Activated T-cell treated with anti-CD3 and anti-CD28 coated beads, Interleukin-2, amount 50 U/mL, for 24 hours (primary cell): ENCODE results near the gene STARD10.
"Not testable (repeated sequence)": the region's sequence is repeated elsewhere in the genome, so short reads cannot be mapped to it uniquely, and the experiment has no call there.

ENCODE experiments used
- DNase-seq: peaks from one replicate; pipeline ENCODE4 v3.0.0-alpha.2; 2020
- H3K27ac Mint-ChIP-seq: 2 replicates; pipeline ENCODE4 v1.8.0; 2020; ENCODE audit warnings: mild to moderate bottlenecking, mixed read lengths
- H3K27me3 Mint-ChIP-seq: 2 replicates; pipeline ENCODE4 v1.8.0; 2020; ENCODE audit warnings: mixed read lengths
- H3K36me3 Mint-ChIP-seq: 2 replicates; pipeline ENCODE4 v1.8.0; 2020; ENCODE audit warnings: low read depth, mixed read lengths
- H3K4me1 Mint-ChIP-seq: 2 replicates; pipeline ENCODE4 v1.8.0; 2020; ENCODE audit warnings: low read depth, mixed read lengths
- H3K4me3 Mint-ChIP-seq: 2 replicates; pipeline ENCODE4 v1.8.0; 2020; ENCODE audit warnings: mild to moderate bottlenecking, moderate library complexity, mixed read lengths
- H3K9me3 Mint-ChIP-seq: 2 replicates; pipeline ENCODE4 v1.8.0; 2020; ENCODE audit warnings: mixed read lengths

The STARD10 gene

DNA sequence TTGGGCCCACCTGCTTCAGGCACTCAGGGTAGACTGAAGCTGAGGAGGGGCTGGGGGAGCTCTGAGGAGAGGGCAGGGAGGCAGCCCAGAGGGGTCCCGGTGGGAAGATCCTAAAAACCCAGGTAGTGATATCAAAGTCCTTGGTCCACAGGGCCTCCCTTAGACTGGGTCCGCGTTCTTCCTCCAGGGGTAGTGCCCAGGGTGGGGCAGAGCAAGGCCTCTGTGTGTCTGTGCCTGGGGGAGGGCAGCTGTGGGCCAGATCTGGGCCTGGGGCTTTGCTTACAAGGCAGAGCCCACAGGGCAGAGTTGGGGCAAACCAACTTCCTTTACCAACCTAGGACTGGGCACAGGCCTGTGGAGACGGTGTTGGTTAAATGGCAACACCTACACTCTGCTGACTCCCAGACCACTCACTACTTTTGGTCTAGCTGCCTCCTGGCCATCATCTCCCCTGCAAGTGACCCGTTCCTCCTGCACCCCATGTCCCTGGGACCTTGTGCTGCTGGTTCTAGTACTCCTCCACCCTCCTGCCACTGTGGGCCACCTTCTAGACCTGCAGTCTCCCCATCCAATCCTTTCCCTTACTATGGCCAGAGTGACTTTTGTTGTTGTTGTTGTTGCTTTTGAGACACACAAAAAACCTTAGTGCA, 36.2 kb upstream of the STARD10 start:
- H3K9me3 Mint-ChIP-seq: no peaks in the 10 kb centered on the region
- peaks cover 72% of the 10 kb centered on the region for H3K36me3 Mint-ChIP-seq
- no peak overlapping the region for H3K4me3 Mint-ChIP-seq
- H3K27me3 Mint-ChIP-seq: no peaks in the 10 kb centered on the region
- DNase-seq: no peak
- peaks cover 22% of the 10 kb centered on the region for H3K4me1 Mint-ChIP-seq
- H3K27ac Mint-ChIP-seq: peak overlapping the region; percentile 55

DNA sequence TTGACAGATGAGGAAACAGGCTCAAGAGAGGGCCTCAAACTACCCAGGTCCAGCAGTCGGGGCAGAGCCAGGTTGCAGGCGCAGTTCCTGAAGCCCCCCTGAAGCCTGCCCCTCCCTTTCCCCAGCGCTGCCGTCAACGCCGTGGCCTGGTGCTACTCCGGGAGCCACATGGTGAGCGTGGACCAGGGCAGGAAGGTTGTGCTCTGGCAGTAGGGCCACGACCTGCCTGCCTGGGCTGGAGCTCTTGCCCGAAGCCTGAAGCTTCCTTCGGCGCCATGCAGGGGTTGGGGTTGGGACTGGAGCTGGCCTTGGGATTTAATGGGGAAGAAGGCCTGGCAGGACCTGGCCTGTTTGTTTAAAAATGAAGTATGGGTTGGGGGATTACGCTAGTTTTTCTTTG, 35.3 kb upstream of the STARD10 start:
- peaks cover 80% of the 10 kb centered on the region for H3K36me3 Mint-ChIP-seq
- no peak overlapping the region for H3K4me3 Mint-ChIP-seq
- H3K27ac Mint-ChIP-seq: peak overlapping the region; percentile 53

DNA sequence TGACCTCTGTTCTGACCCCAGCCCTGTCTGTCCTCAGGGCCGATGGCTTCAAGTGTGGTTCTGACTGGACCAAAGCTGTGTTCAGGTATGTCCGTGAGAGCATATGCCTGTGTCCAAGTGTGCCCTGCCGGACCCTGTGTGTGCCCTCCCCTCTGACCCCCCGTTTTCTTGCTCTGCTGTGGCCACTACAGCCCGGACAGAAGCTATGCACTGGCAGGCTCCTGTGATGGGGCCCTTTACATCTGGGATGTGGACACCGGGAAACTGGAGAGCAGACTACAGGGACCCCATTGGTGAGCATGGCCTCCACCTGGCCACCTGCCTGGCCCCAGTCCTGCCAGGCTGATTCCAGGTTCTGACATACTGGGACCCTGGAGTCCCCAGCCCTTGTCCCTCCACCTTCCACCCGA, 34.9 kb upstream of the STARD10 start:
- Mint-ChIP-seq H3K4me1 (peaks cover 15% of the 10 kb centered on the region), H3K36me3 (peaks cover 83% of the 10 kb centered on the region), H3K9me3 (no peaks in the 10 kb centered on the region), H3K27ac (peak overlapping the region; percentile 53), H3K4me3 (no peak overlapping the region), H3K27me3 (no peaks in the 10 kb centered on the region)
- DNase-seq: no peak

More for the DNA sequence above, 35.3 kb upstream of the STARD10 start:
- no peaks in the 10 kb centered on the region for H3K27me3 Mint-ChIP-seq
- peaks cover 15% of the 10 kb centered on the region for H3K4me1 Mint-ChIP-seq
- no peaks in the 10 kb centered on the region for H3K9me3 Mint-ChIP-seq
- DNase-seq: no peak

DNA sequence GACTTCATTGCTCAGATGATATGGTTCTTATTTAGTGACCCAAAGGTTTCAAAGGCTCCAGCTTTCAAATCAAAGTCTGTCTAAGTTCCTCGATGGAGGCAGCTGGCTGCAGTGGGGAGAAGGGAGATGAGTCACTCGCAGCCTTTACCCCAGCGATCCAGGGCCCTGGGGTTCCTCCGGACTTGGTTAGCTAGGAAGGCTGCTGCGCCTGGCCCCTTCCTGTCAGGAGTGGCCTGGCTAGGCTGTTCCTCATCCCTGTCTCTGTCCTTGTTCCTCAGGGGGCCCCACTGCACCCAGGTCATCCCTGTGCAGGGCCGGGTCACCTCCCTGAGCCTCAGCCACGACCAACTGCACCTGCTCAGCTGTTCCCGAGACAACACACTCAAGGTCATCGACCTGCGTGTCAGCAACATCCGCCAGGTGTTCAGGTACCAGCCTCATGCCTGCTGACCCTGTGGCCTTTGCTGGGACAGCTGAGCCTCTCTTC, 34.3 kb upstream of the STARD10 start:
- H3K4me1 Mint-ChIP-seq: peaks cover 15% of the 10 kb centered on the region
- H3K27ac Mint-ChIP-seq: peak overlapping the region; percentile 79
- H3K9me3 Mint-ChIP-seq: no peaks in the 10 kb centered on the region
- H3K36me3 Mint-ChIP-seq: peaks cover 86% of the 10 kb centered on the region
- no peak for DNase-seq
- H3K27me3 Mint-ChIP-seq: no peaks in the 10 kb centered on the region
- no peak overlapping the region for H3K4me3 Mint-ChIP-seq

DNA sequence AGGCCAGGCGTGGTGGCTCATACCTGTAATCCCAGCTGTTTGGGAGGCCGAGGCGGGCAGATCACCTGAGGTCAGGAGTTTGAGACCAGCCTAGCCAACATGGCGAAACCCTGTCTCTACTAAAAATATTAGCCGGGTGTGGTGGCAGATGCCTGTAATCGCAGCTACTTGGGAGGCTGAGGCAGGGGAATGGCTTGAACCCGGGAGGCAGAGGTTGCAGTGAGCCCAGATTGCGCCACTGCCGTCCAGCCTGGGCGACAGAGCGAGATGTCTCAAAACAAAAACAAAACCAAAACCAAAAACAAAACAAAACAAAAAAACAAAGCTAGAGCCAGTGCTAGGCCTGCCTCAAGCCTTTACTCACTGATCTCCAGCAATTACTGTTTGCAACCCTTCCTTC, 33.8 kb upstream of the STARD10 start:
- H3K36me3 Mint-ChIP-seq: peaks cover 88% of the 10 kb centered on the region
- H3K27me3 Mint-ChIP-seq, DNase-seq, H3K4me3 Mint-ChIP-seq, H3K9me3 Mint-ChIP-seq: not testable (repeated sequence)
- peaks cover 16% of the 10 kb centered on the region for H3K4me1 Mint-ChIP-seq
- peak overlapping the region; percentile 79 for H3K27ac Mint-ChIP-seq

DNA sequence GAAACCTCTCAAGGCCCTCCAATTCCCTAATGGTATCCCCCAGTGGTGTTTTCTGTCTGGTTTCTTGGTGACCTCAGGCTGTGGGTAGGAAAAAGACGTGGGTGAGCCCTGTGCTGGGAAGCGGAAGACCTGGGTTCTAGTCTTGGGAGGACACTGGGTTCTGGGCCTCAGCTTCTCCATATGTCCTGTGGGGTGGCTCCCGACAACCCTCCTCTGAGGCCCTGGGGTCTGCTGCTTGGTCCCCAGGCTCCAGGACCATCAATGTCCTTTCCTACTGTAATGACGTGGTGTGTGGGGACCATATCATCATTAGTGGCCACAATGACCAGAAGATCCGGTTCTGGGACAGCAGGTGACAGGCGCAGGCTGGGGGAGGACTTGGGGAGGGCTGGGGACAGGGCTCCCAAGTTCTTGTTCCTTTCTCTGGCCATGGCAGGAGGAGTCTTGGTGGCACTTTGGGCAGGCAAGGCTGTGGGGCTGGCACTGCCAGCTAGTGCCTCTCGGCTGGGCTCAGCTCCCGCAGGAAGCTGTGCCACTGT, 33.2 kb upstream of the STARD10 start:
- no peaks in the 10 kb centered on the region for H3K27me3 Mint-ChIP-seq
- H3K27ac Mint-ChIP-seq: peak overlapping the region; percentile 79
- H3K36me3 Mint-ChIP-seq: peaks cover 91% of the 10 kb centered on the region
- no peaks in the 10 kb centered on the region for H3K9me3 Mint-ChIP-seq
- no peak overlapping the region for H3K4me3 Mint-ChIP-seq
- H3K4me1 Mint-ChIP-seq: peaks cover 18% of the 10 kb centered on the region
- DNase-seq: no peak

DNA sequence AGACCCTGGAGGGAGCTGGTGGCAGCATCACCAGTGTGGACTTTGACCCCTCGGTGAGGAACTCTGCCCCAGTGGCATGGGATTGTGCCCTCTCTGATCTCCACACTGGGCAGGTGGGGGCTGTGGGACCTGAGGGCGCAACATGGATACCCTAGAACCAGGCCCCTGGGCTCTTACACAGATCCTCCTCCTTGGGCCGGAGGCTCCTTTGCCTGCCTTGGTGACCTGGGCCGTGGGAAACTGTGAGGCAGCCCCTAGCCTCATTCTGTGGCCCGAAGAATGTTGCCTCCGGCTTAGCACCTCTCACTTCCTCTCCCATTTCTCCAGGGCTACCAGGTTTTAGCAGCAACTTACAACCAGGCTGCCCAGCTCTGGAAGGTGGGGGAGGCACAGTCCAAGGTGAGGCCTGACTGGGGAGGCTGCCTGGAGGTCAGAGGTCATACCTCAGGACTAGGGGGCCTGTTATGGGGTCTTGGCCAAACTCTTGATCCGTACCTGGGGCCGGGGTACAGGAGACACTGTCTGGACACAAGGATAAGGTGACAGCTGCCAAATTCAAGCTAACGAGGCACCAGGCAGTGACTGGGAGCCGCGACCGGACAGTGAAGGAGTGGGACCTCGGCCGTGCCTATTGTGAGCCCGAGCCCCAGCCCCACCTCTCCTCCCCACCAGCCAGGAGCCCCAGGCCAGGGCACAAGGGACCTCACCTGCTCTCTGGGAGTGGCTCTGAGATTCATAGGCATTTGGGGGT, 32.5 kb upstream of the STARD10 start:
- Mint-ChIP-seq H3K27ac (peak overlapping the region; percentile 79), H3K4me3 (no peak overlapping the region), H3K36me3 (peaks cover 86% of the 10 kb centered on the region), H3K4me1 (peaks cover 17% of the 10 kb centered on the region), H3K27me3 (no peaks in the 10 kb centered on the region), H3K9me3 (no peaks in the 10 kb centered on the region)
- no peak for DNase-seq

DNA sequence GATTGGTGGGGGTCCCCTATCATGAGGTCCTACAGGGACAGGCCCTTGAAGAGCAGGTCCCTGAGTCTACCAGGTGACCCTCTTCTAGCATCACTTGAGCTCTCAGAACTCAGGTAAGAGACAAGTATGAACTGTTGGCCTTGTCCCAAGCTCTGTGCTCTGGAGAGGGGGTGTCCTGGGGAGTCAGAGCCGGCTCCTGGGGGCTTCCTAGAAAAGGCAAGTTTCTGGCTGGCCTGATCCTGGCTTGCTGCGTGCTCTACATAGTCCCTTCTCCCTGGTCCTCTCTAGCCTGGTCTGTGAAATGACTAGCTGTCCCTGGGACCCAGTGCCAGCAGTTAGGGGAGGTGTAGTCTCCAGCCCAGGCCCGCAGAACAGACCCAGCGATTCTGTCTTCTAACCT, 31.8 kb upstream of the STARD10 start:
- Mint-ChIP-seq H3K9me3 (no peaks in the 10 kb centered on the region), H3K27me3 (no peaks in the 10 kb centered on the region), H3K27ac (peak overlapping the region; percentile 68), H3K4me3 (no peak overlapping the region), H3K4me1 (peaks cover 23% of the 10 kb centered on the region), H3K36me3 (peaks cover 89% of the 10 kb centered on the region)
- no peak for DNase-seq

DNA sequence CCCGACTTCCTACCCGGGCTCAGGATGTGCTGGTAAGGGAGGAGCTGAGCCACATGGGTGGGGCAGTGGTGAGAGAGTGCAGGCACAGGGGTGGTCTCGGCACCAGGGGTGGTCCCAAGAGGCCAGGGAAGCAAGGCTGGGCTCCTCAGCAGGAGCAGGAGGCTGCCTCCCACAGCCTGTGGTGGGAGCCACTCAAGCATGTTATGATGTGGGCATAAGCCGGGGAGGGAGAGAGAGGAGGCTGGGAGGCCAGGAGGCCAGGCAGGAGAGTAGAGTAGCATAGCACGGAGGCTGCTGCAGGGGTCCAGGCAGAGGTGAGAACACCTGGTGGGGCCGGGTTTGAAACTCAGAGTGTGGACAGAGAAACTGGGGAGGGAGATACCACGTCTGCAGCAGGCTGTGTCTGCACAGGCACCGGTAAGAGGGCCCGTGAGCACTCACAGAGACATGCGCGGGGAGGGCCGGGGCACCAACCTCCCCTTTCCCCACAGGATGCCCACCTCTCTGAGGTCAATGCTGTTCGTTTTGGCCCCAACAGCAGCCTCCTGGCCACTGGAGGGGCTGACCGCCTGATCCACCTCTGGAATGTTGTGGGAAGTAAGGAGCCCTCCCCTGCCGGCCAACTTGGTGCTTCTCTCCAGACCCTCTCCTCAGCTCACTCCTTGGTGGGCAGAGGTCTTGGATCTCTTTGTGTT, 31.1 kb upstream of the STARD10 start:
- peak overlapping the region; percentile 68 for H3K27ac Mint-ChIP-seq

DNA sequence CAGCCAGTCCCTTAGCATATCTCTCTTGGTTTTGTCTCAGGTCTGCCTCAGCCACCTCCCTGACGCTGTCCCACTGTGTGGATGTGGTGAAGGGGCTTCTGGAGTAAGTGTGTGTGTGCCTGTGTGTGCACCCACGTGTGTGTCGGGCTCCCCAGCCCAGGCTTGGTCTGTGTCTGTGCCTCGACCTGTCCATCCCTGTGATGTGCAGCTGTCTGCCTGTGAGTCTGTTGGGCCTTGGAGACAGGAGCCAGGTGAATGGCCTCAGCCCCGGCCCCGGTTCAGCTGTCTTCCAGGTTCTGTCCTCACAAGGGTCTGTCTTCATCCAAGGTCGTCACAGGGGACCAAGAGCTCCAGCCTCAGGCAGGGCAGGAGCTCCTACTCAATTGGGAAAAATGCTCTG, 30.2 kb upstream of the STARD10 start:
- DNase-seq: no peak
- H3K36me3 Mint-ChIP-seq: peaks cover 85% of the 10 kb centered on the region
- no peaks in the 10 kb centered on the region for H3K9me3 Mint-ChIP-seq
- H3K4me3 Mint-ChIP-seq: no peak overlapping the region
- peaks cover 34% of the 10 kb centered on the region for H3K4me1 Mint-ChIP-seq
- H3K27ac Mint-ChIP-seq: peak overlapping the region; percentile 54
- no peaks in the 10 kb centered on the region for H3K27me3 Mint-ChIP-seq

More for the DNA sequence above, 31.1 kb upstream of the STARD10 start:
- no peak overlapping the region for H3K4me3 Mint-ChIP-seq
- no peaks in the 10 kb centered on the region for H3K9me3 Mint-ChIP-seq
- peaks cover 30% of the 10 kb centered on the region for H3K4me1 Mint-ChIP-seq
- peaks cover 89% of the 10 kb centered on the region for H3K36me3 Mint-ChIP-seq
- DNase-seq: no peak
- no peaks in the 10 kb centered on the region for H3K27me3 Mint-ChIP-seq

DNA sequence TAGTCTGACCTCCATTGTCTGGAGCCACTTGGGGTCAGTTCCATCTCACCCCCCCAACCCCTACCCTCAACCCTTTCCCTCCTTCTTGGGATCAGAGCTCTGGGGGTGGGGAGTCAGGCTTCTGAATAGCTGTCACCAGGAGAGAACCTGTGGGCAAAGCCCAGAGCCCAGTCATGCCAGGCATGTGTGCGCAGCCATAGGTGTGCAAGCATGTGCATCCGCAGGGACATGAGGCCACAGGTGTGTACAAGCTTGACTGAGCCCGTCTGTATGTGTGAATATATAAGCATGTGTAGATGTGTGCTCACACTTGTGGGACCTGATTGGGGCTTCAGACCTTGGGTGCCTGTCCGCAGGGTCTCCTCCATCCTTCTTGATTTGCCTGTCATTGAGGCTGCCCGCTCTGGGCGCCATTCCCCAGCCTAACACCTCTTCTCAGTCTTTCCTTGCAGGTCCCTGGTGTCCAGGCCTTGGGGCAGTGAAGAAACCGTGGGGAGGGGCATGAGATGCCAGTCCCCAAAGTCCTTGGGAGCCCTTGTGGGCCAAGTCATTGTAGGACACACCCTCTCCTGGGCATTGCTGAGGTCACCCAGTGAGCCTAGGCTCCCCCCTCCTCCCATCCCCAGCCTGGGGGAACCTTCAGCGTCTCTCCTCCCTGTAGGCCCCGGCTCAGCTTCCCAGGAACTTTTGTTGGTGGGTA, 29.4 kb upstream of the STARD10 start:
- H3K4me1 Mint-ChIP-seq: peaks cover 34% of the 10 kb centered on the region
- DNase-seq: no peak
- H3K4me3 Mint-ChIP-seq: peak overlapping the region; percentile 77
- peak overlapping the region; percentile 67 for H3K27ac Mint-ChIP-seq
- no peaks in the 10 kb centered on the region for H3K9me3 Mint-ChIP-seq
- no peaks in the 10 kb centered on the region for H3K27me3 Mint-ChIP-seq
- H3K36me3 Mint-ChIP-seq: peaks cover 85% of the 10 kb centered on the region

DNA sequence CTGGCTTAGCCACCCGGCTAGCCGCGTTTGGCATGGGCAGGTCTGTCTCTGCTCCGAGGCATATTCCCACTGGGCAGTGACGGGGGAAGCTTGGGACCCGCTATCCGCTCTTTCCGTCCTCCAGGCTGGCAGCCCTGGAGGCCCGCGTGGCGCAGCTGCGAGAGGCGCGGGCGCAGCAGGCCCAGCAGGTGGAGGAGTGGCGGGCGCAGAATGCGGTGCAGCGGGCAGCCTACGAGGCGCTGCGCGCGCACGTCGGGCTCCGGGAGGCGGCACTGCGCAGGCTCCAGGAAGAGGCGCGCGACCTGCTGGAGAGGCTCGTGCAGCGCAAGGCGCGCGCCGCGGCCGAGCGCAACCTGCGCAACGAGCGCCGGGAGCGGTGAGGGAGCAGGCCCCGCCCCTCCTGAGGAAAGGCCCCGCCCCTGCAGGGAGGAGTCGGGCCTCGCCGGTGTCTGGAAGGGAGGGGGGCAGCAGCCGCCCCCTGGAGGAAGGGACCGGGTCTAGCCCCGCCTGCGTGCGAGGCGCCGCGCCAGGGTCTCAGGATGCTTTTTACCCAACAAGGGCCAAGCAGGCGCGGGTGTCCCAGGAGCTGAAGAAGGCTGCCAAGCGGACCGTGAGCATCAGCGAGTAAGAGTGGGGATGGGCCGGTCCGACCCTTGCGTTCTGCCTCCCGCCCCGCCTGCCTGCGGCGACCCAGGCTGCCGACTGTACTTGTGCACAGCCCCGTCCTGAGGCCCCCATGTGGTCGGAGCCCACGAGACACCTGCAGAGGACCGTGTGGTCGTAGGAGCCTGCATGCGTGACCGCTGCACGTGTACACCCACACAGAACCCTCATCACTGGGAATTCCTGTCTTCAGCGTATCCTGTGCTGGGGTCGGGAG, 28.3 kb upstream of the STARD10 start:
- H3K27me3 Mint-ChIP-seq: no peaks in the 10 kb centered on the region
- no peaks in the 10 kb centered on the region for H3K9me3 Mint-ChIP-seq
- peak overlapping the region; percentile 77 for H3K4me3 Mint-ChIP-seq
- H3K4me1 Mint-ChIP-seq: peaks cover 34% of the 10 kb centered on the region
- peak overlapping the region; percentile 89 for H3K27ac Mint-ChIP-seq
- H3K36me3 Mint-ChIP-seq: peaks cover 88% of the 10 kb centered on the region
- DNase-seq: peak; percentile 97

DNA sequence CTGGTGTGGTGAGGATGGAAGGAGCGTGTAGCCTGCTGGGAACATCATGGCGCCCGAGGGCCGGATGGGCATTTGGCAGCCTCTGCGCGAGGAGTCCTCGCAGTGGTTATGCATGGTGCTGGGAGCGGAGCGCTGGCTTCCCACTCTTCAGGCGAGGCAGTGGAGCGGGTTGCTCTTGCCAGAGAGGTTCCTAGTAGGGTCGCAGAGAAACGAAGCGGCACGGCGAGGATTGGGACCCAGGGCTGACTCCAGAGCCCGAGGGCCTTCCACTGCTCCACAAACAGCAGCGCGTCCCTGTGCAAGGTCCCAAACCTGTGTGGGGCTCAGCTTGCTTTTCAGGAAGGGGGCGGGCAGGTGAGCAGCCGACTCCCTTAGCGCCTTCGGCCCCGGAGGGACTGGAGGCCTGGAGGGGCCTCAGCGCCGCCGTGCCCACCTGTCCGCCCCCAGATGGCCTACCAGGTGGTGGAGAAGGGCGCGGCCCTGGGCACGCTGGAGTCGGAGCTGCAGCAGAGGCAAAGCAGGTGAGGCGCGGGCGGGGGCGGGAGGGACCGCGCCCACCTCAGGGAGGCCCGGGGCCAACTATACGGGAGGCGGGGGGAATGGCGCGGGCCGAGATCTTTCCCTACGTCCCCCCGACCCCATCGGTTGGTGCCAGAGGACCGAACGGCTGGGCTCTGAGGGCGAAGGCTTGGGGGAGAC, 27.5 kb upstream of the STARD10 start:
- Mint-ChIP-seq H3K27me3 (no peaks in the 10 kb centered on the region), H3K4me3 (peak overlapping the region; percentile 45), H3K36me3 (peaks cover 85% of the 10 kb centered on the region), H3K27ac (peak overlapping the region; percentile 37), H3K4me1 (peaks cover 35% of the 10 kb centered on the region), H3K9me3 (no peaks in the 10 kb centered on the region)
- no peak for DNase-seq
